H1 (cell line): ENCODE measurements around the gene TAF10. TPM values are rescaled to one million over a fixed set of nuclear protein-coding genes. Genes with fewer than 3 reads are reported as not detected.

Experiments
- CTCF ChIA-PET: fragments of 300-600 bp; sonication (Branson Sonifier 250); formaldehyde crosslinking; loops from one replicate; lab custom pipeline; 2021; ENCODE audit not compliant: partially characterized antibody; lab: Charles Lee
- POLR2A ChIA-PET: fragments of 300-600 bp; sonication (Branson Sonifier 250); formaldehyde crosslinking; loops from one replicate; lab custom pipeline; 2021; ENCODE audit warnings: inconsistent platforms; ENCODE audit not compliant: partially characterized antibody; lab: Charles Lee
- DNase-seq, 2 experiments: peaks; one replicate each; pipeline versions ENCODE4 v3.0.0 to v3.0.0-alpha.2; 2010 to 2022; ENCODE audit warnings: low spot score in 2 of 2, low read depth in 1 of 2, mixed read lengths in 1 of 2
- FAIRE-seq: peaks from 2 replicates; lab custom pipeline; 2011; peaks lifted over from hg19 to GRCh38; lab: Jason Lieb, UNC
- H2AFZ ChIP-seq: 2 replicates; pipeline ENCODE4 v1.8.1; 2012; ENCODE audit warnings: low read length, inconsistent platforms
- H2AK5ac ChIP-seq: 2 replicates; pipeline ENCODE4 v1.6.1; 2013; ENCODE audit warnings: low read depth, low read length
- H2BK120ac ChIP-seq: replicated peaks from 2 replicates; pipeline ENCODE3; 2013; ENCODE audit warnings: low read depth, low read length, inconsistent platforms
- H2BK12ac ChIP-seq: 2 replicates; pipeline ENCODE4 v1.6.1; 2013; ENCODE audit warnings: low read depth, low read length
- H2BK15ac ChIP-seq: 2 replicates; pipeline ENCODE4 v1.6.1; 2013; ENCODE audit warnings: low read length
- H2BK20ac ChIP-seq: 2 replicates; pipeline ENCODE4 v1.6.1; 2013; ENCODE audit warnings: low read length
- H2BK5ac ChIP-seq: 2 replicates; pipeline ENCODE4 v1.6.1; 2013; ENCODE audit warnings: low read depth, low read length
- H3K14ac ChIP-seq: 2 replicates; pipeline ENCODE4 v1.6.1; 2013; ENCODE audit warnings: inconsistent platforms; ENCODE audit not compliant: insufficient read length
- H3K18ac ChIP-seq: 2 replicates; pipeline ENCODE4 v1.6.1; 2013; ENCODE audit warnings: low read length; ENCODE audit errors: extremely low read depth
- H3K23ac ChIP-seq: 2 replicates; pipeline ENCODE4 v1.6.1; 2013; ENCODE audit warnings: inconsistent platforms; ENCODE audit not compliant: insufficient read length
- H3K23me2 ChIP-seq: 2 replicates; pipeline ENCODE4 v1.6.1; 2013; ENCODE audit warnings: low read depth, low read length
- H3K27ac ChIP-seq: 2 replicates; pipeline ENCODE4 v1.6.1; 2011; ENCODE audit warnings: low read depth, low read length, inconsistent platforms
- H3K27me3 ChIP-seq, 4 experiments: replicated peaks in 1 of 4; 1 replicate in 1 of 4; 2 replicates in 3 of 4; pipeline versions ENCODE4 v1.6.1 to v1.8.1; 2011 to 2013; ENCODE audit warnings: low read length in 3 of 4, mild to moderate bottlenecking in 3 of 4, inconsistent platforms in 2 of 4, mixed read lengths in 2 of 4, moderate library complexity in 1 of 4; ENCODE audit not compliant: control insufficient read depth in 3 of 4, insufficient read depth in 3 of 4; ENCODE audit errors: extremely low read depth in 1 of 4
- H3K36me3 ChIP-seq, 4 experiments: 2 replicates each; pipeline versions ENCODE4 v1.6.1 to v1.8.1; 2011 to 2013; ENCODE audit warnings: mild to moderate bottlenecking in 4 of 4, low read length in 3 of 4, moderate library complexity in 2 of 4, control low read depth in 1 of 4, inconsistent platforms in 1 of 4; ENCODE audit not compliant: insufficient read depth in 4 of 4, control insufficient read depth in 2 of 4
- H3K4ac ChIP-seq: replicated peaks from 2 replicates; pipeline ENCODE3; 2013; ENCODE audit warnings: low read length, low read depth, mixed read lengths, inconsistent platforms; ENCODE audit not compliant: insufficient read length
- H3K4me1 ChIP-seq, 4 experiments: replicated peaks in 1 of 4; 1 replicate in 1 of 4; 2 replicates in 3 of 4; pipeline versions ENCODE4 v1.6.1 to v1.8.1; 2011 to 2013; ENCODE audit warnings: low read length in 3 of 4, inconsistent platforms in 2 of 4, mixed read lengths in 1 of 4; ENCODE audit not compliant: insufficient read depth in 4 of 4, control insufficient read depth in 3 of 4
- H3K4me2 ChIP-seq, 2 experiments: 2 replicates each; pipeline versions ENCODE4 v1.6.1 to v1.8.1; 2011 to 2013; ENCODE audit warnings: low read depth in 2 of 2, low read length in 2 of 2, control low read depth in 1 of 2, inconsistent platforms in 1 of 2, mild to moderate bottlenecking in 1 of 2; ENCODE audit not compliant: insufficient read depth in 1 of 2
- H3K4me3 ChIP-seq, 4 experiments: fragments of 200-600, 300-600 bp in 1 of 4; sonication (generic), shearing (Covaris generic), sonication (Bioruptor Twin) in 1 of 4; 2 replicates each; pipeline versions ENCODE4 v1.5.1 to v1.8.1; 2011 to 2016; ENCODE audit warnings: low read length in 4 of 4, low read depth in 3 of 4, control low read depth in 2 of 4, inconsistent platforms in 2 of 4, mild to moderate bottlenecking in 2 of 4, mixed read lengths in 1 of 4, moderate library complexity in 1 of 4; ENCODE audit not compliant: insufficient read depth in 2 of 4; ENCODE audit errors: extremely low read depth in 1 of 4
- H3K56ac ChIP-seq: replicated peaks from 2 replicates; pipeline ENCODE3; 2013; ENCODE audit warnings: low read depth, mild to moderate bottlenecking, mixed read lengths, low read length, inconsistent platforms; ENCODE audit not compliant: insufficient read length
- H3K79me1 ChIP-seq: 2 replicates; pipeline ENCODE4 v1.6.1; 2013; ENCODE audit warnings: low read depth, low read length, control low read depth
- H3K79me2 ChIP-seq, 2 experiments: 2 replicates each; pipeline versions ENCODE4 v1.6.1 to v1.8.1; 2012 to 2013; ENCODE audit warnings: low read length in 2 of 2, mild to moderate bottlenecking in 2 of 2, inconsistent platforms in 1 of 2; ENCODE audit not compliant: insufficient read depth in 2 of 2, control insufficient read depth in 1 of 2
- H3K9ac ChIP-seq, 4 experiments: replicated peaks in 1 of 4; 1 replicate in 1 of 4; 2 replicates in 3 of 4; pipeline versions ENCODE4 v1.6.1 to v1.8.1; 2011 to 2013; ENCODE audit warnings: low read depth in 3 of 4, low read length in 3 of 4, control low read depth in 2 of 4, mild to moderate bottlenecking in 2 of 4, moderate library complexity in 2 of 4, inconsistent platforms in 1 of 4; ENCODE audit errors: extremely low read depth in 1 of 4
- H3K9me3 ChIP-seq, 2 experiments: 2 replicates each; pipeline versions ENCODE4 v1.6.1 to v1.8.1; 2012 to 2013; ENCODE audit warnings: mild to moderate bottlenecking in 2 of 2, moderate library complexity in 2 of 2, control low read depth in 1 of 2, inconsistent platforms in 1 of 2, low read depth in 1 of 2, low read length in 1 of 2, mixed read lengths in 1 of 2; ENCODE audit not compliant: insufficient read depth in 2 of 2
- H4K20me1 ChIP-seq, 2 experiments: replicated peaks in 1 of 2; 2 replicates each; pipeline versions ENCODE3 to v1.8.1; 2011 to 2013; ENCODE audit warnings: inconsistent platforms in 2 of 2, low read length in 2 of 2, mild to moderate bottlenecking in 1 of 2; ENCODE audit not compliant: insufficient read depth in 2 of 2, control insufficient read depth in 1 of 2
- H4K5ac ChIP-seq: 2 replicates; pipeline ENCODE4 v1.6.1; 2013; ENCODE audit warnings: low read length, low read depth, mixed read lengths, inconsistent platforms; ENCODE audit not compliant: insufficient read length
- H4K8ac ChIP-seq: 2 replicates; pipeline ENCODE4 v1.8.0; 2013; ENCODE audit warnings: mild to moderate bottlenecking, moderate library complexity, low read length, inconsistent platforms; ENCODE audit not compliant: insufficient read depth; ENCODE audit errors: extremely low read depth
- H4K91ac ChIP-seq: replicated peaks from 2 replicates; pipeline ENCODE3; 2013; ENCODE audit warnings: low read length, mixed read lengths, inconsistent platforms; ENCODE audit not compliant: insufficient read length
- ASH2L ChIP-seq: fragments of 200-600, 300-600 bp; sonication (generic); IDR thresholded peaks from one replicate; pipeline ENCODE4 v1.7.1; 2017; ENCODE audit warnings: low read length
- JUN ChIP-seq: IDR thresholded peaks from 2 replicates; pipeline ENCODE4 v1.6.1; 2011; ENCODE audit warnings: low read depth, mild to moderate bottlenecking, improper control_type of control experiment, low read length
- RXRA ChIP-seq: IDR thresholded peaks from 2 replicates; pipeline ENCODE4 v1.6.1; 2011; ENCODE audit warnings: low read depth, mild to moderate bottlenecking, low read length, moderate library complexity; ENCODE audit not compliant: insufficient read depth
- SIRT6 ChIP-seq: IDR thresholded peaks from one replicate; pipeline ENCODE4 v1.7.1; 2012; ENCODE audit warnings: low read length, inconsistent platforms
- WGBS, 2 experiments: shearing (Covaris generic) in 1 of 2; methylation state at CpG; one replicate each; pipeline versions ENCODE4 v1.1.6 to v1.1.7; 2013 to 2015; ENCODE audit warnings: low lambda C conversion rate in 2 of 2, mixed read lengths in 2 of 2, inconsistent platforms in 1 of 2, low coverage in 1 of 2, missing lambda C conversion rate in 1 of 2; ENCODE audit not compliant: insufficient replicate concordance in 2 of 2, insufficient coverage in 1 of 2, insufficient read length in 1 of 2; ENCODE audit errors: extremely low coverage in 1 of 2, missing lambda C conversion rate in 1 of 2; 5-methylcytosine and 5-hydroxymethylcytosine counted together
- polyA plus RNA-seq, 7 experiments: library from polyadenylated mRNA; depleted of rRNA in 3 of 7; stranded (reverse) in 5 of 7; unstranded in 2 of 7; fragments of >200 nt in 5 of 7; fragments of 200-250 nt in 2 of 7; gene quantifications; 1 replicate in 5 of 7; 2 replicates in 1 of 7; 4 replicates in 1 of 7; pipeline versions ENCODE4 v1.2.1 to v1.2.3, GENCODE V29; 2011 to 2013; ENCODE audit warnings: missing spikeins in 2 of 7, mixed read lengths in 2 of 7
- total RNA-seq: library from RNA; stranded (reverse); fragmentation: NEBNext Ultra II Directional; extraction: Animal tissue kit (Norgen Biotek cat#: 25700); gene quantifications from 2 replicates; pipeline ENCODE4 v1.2.1, GENCODE V29; 2021

Gene TAF10
- total and polyA plus RNA-seq, 2 of the 8 experiments (the other 6 are each of a cell fraction or from before 2014, with no cell fraction given) = 128 to 213 TPM

DNA sequence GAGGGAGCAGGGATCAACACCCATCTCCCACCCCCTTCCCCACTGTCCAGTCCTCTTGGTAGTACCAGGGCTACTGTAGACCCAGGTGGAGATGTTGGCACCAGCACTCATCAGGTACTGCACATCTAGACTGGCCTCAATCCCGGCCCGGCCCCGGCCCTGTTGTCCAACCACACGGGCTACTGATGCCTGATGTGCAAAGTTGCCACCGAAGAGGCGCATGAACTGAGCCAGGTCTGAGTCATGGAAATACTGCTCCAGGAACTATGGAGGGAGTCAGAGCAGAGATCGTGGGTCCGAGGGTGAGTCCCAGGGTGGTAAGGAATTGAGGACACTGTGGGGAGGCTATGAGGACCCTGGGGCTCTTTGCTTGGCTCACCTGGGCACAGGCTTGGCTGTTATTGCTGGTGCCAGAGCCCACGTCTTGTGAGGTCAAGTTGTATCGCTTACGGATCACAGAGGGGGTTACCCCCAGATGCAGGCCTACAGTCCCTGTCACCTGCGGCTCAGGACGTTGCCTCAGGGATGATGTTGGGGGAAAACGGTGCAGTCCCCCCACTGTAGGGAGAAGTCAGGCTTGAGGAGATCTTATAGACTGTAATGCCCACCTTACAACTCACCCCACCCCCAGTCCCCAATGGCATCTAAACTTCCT, 4.7 kb upstream of the TAF10 start:
- no peaks in the 10 kb centered on the region for H4K20me1 ChIP-seq
- H3K4me1 ChIP-seq = peaks cover 0 to 7% (median 4%) of the 10 kb centered on the region in 4 experiments; a peak in 3 of 7 replicates
- no peak overlapping the region for H3K56ac ChIP-seq
- peaks cover 0 to 4% (median 2%) of the 10 kb centered on the region in 4 experiments; a peak in 4 of 8 replicates for H3K36me3 ChIP-seq
- H3K79me1 ChIP-seq = no peaks in the 10 kb centered on the region; the same call in none of the 2 replicates
- no peaks in the 10 kb centered on the region for H3K9me3 ChIP-seq
- H4K8ac ChIP-seq = no peak overlapping the region
- H3K4me3 ChIP-seq = no peak overlapping the region
- ChIA-PET POLR2A (interaction anchor here (0.9 to 3.2 kb wide), 4 partner anchors 9 to 148 kb away, joined by 3 to 31 read pairs (median 5); no protein-coding TSS in a partner anchor), CTCF (interaction anchor here (0.9 to 2.6 kb wide), 4 partner anchors 10 to 238 kb away, joined by 3 to 10 read pairs (median 4); no protein-coding TSS in a partner anchor)
- no peak overlapping the region for H3K4me2 ChIP-seq
- no peak overlapping the region for H3K18ac ChIP-seq
- H3K79me2 ChIP-seq = peaks cover 0 to 8% of the 10 kb centered on the region in 2 experiments; a peak in 1 of 4 replicates
- no peak overlapping the region for H2BK120ac ChIP-seq
- no peaks in the 10 kb centered on the region for H3K27me3 ChIP-seq
- no peak overlapping the region for H2BK15ac ChIP-seq
- H2BK5ac ChIP-seq = no peak overlapping the region
- FAIRE-seq (no peak), DNase-seq (no peak)
- no peak overlapping the region for H3K27ac ChIP-seq
- WGBS, 2 experiments = 92% methylated on average over 14 of the region's 14 CpGs; no CpG with 5 or more reads in 1 of the 2 experiments
- no peak overlapping the region for H4K5ac ChIP-seq
- H2AK5ac ChIP-seq = no peak overlapping the region
- H3K9ac ChIP-seq = no peak overlapping the region
- H2BK20ac ChIP-seq = no peak overlapping the region
- H2AFZ ChIP-seq = no peak overlapping the region
- no peak overlapping the region for H3K23ac ChIP-seq
- no peak overlapping the region for H3K4ac ChIP-seq
- no peak overlapping the region for H4K91ac ChIP-seq
- no peak overlapping the region for H2BK12ac ChIP-seq
- no peak overlapping the region for H3K14ac ChIP-seq
- H3K23me2 ChIP-seq = peaks cover 13% of the 10 kb centered on the region
- TF ChIP-seq SIRT6 = no peak
- no peak for TF ChIP-seq RXRA
- no peak for TF ChIP-seq ASH2L
- TF ChIP-seq JUN = no peak
